HEK293 (cell line): ENCODE results near the gene DHX16.
A peak's percentile ranks its signal among the peaks of the same experiment; 100 is the strongest.

Source experiments
- HIC1 ChIP-seq: fragments of 450-650 bp; formaldehyde crosslinking; IDR thresholded peaks from 2 replicates; pipeline ENCODE4 v1.5.1; 2016; ENCODE audit warnings: missing biosample characterization, missing genetic modification characterization
- HOXD13 ChIP-seq: sonication (generic); formaldehyde crosslinking; IDR thresholded peaks from 2 replicates; pipeline ENCODE4 v1.8.0; 2022; ENCODE audit warnings: missing genetic modification reagents, borderline replicate concordance
- KLF1 ChIP-seq: fragments of 450-650 bp; formaldehyde crosslinking; IDR thresholded peaks from 2 replicates; pipeline ENCODE4 v1.5.1; 2016; ENCODE audit warnings: missing biosample characterization, missing genetic modification characterization
- MZF1 ChIP-seq: fragments of 450-650 bp; formaldehyde crosslinking; IDR thresholded peaks from 2 replicates; pipeline ENCODE4 v1.5.1; 2017; ENCODE audit warnings: missing biosample characterization, missing genetic modification characterization, borderline replicate concordance
- PBX3 ChIP-seq: sonication (generic); formaldehyde crosslinking; IDR thresholded peaks from 2 replicates; pipeline ENCODE4 v1.8.1; 2022; ENCODE audit warnings: mild to moderate bottlenecking, moderate library complexity, missing genetic modification reagents
- PRDM6 ChIP-seq: fragments of 450-650 bp; formaldehyde crosslinking; IDR thresholded peaks from 2 replicates; pipeline ENCODE4 v1.5.1; 2017; ENCODE audit warnings: missing biosample characterization, missing genetic modification characterization
- SALL2 ChIP-seq: fragments of 450-650 bp; formaldehyde crosslinking; IDR thresholded peaks from 2 replicates; pipeline ENCODE4 v1.5.0; 2017; ENCODE audit warnings: missing biosample characterization, mild to moderate bottlenecking, missing genetic modification characterization, borderline replicate concordance
- SCRT2 ChIP-seq: fragments of 450-650 bp; formaldehyde crosslinking; IDR thresholded peaks from 2 replicates; pipeline ENCODE4 v1.5.1; 2016; ENCODE audit warnings: missing biosample characterization, missing genetic modification characterization
- WT1 ChIP-seq: fragments of 450-650 bp; formaldehyde crosslinking; IDR thresholded peaks from 2 replicates; pipeline ENCODE4 v1.5.1; 2016; ENCODE audit warnings: missing biosample characterization, missing genetic modification characterization
- YY2 ChIP-seq: fragments of 450-650 bp; formaldehyde crosslinking; IDR thresholded peaks from 2 replicates; pipeline ENCODE4 v1.5.1; 2016; ENCODE audit warnings: missing biosample characterization, missing genetic modification characterization
- ZBTB17 ChIP-seq: fragments of 450-650 bp; formaldehyde crosslinking; IDR thresholded peaks from 2 replicates; pipeline ENCODE4 v1.5.1; 2016; ENCODE audit warnings: missing biosample characterization, missing genetic modification characterization
- ZFP41 ChIP-seq: fragments of 450-650 bp; formaldehyde crosslinking; IDR thresholded peaks from 2 replicates; pipeline ENCODE4 v1.5.1; 2016; ENCODE audit warnings: missing biosample characterization, missing genetic modification characterization, borderline replicate concordance
- ZFP69B ChIP-seq: fragments of 450-650 bp; formaldehyde crosslinking; IDR thresholded peaks from 2 replicates; pipeline ENCODE4 v1.5.1; 2016; ENCODE audit warnings: missing biosample characterization, missing genetic modification characterization
- ZNF10 ChIP-seq: fragments of 450-650 bp; formaldehyde crosslinking; IDR thresholded peaks from 2 replicates; pipeline ENCODE4 v1.5.1; 2017; ENCODE audit warnings: missing biosample characterization, missing genetic modification characterization
- ZNF174 ChIP-seq: fragments of 450-650 bp; formaldehyde crosslinking; IDR thresholded peaks from 2 replicates; pipeline ENCODE4 v1.5.0; 2017; ENCODE audit warnings: missing biosample characterization, mild to moderate bottlenecking, missing genetic modification characterization
- ZNF175 ChIP-seq: fragments of 450-650 bp; formaldehyde crosslinking; IDR thresholded peaks from 2 replicates; pipeline ENCODE4 v1.5.1; 2016; ENCODE audit warnings: missing biosample characterization, missing genetic modification characterization
- ZNF248 ChIP-seq: fragments of 450-650 bp; formaldehyde crosslinking; IDR thresholded peaks from 2 replicates; pipeline ENCODE4 v1.5.1; 2017; ENCODE audit warnings: missing biosample characterization, missing genetic modification characterization
- ZNF391 ChIP-seq: fragments of 450-650 bp; formaldehyde crosslinking; IDR thresholded peaks from 2 replicates; pipeline ENCODE4 v1.5.1; 2016; ENCODE audit warnings: low read depth, missing biosample characterization, missing genetic modification characterization, borderline replicate concordance
- ZNF394 ChIP-seq: fragments of 450-650 bp; formaldehyde crosslinking; IDR thresholded peaks from 2 replicates; pipeline ENCODE4 v1.5.1; 2016; ENCODE audit warnings: missing biosample characterization, missing genetic modification characterization, mild to moderate bottlenecking, moderate library complexity, borderline replicate concordance
- ZNF473 ChIP-seq: fragments of 450-650 bp; formaldehyde crosslinking; IDR thresholded peaks from 2 replicates; pipeline ENCODE4 v1.5.1; 2017; ENCODE audit warnings: missing biosample characterization, missing genetic modification characterization
- ZNF530 ChIP-seq: fragments of 450-650 bp; formaldehyde crosslinking; IDR thresholded peaks from 2 replicates; pipeline ENCODE4 v1.5.1; 2016; ENCODE audit warnings: low read depth, missing biosample characterization, missing genetic modification characterization
- ZNF549 ChIP-seq: fragments of 450-650 bp; IDR thresholded peaks from 2 replicates; pipeline ENCODE4 v1.5.1; 2018; ENCODE audit warnings: missing biosample characterization, missing genetic modification characterization, mild to moderate bottlenecking, inconsistent platforms, moderate library complexity
- ZNF639 ChIP-seq: fragments of 450-650 bp; formaldehyde crosslinking; IDR thresholded peaks from 2 replicates; pipeline ENCODE4 v1.5.1; 2016; ENCODE audit warnings: missing biosample characterization, missing genetic modification characterization
- ZNF654 ChIP-seq: fragments of 450-650 bp; formaldehyde crosslinking; IDR thresholded peaks from 2 replicates; pipeline ENCODE4 v1.5.1; 2016; ENCODE audit warnings: low read depth, missing biosample characterization, missing genetic modification characterization
- ZNF677 ChIP-seq: fragments of 450-650 bp; IDR thresholded peaks from 2 replicates; pipeline ENCODE4 v1.5.0; 2018; ENCODE audit warnings: missing biosample characterization, mild to moderate bottlenecking, missing genetic modification characterization, moderate library complexity
- ZNF830 ChIP-seq: fragments of 450-650 bp; IDR thresholded peaks from 2 replicates; pipeline ENCODE4 v1.5.0; 2018; ENCODE audit warnings: missing biosample characterization, missing genetic modification characterization, low read depth, mild to moderate bottlenecking, moderate library complexity
- TF ChIP-seq, protein P1 (sequence below): fragments of 450-650 bp; formaldehyde crosslinking; IDR thresholded peaks from 2 replicates; pipeline ENCODE4 v1.5.1; 2017; ENCODE audit warnings: missing biosample characterization, missing genetic modification characterization
- TF ChIP-seq, protein P2 (sequence below): fragments of 450-650 bp; formaldehyde crosslinking; IDR thresholded peaks from 2 replicates; pipeline ENCODE4 v1.5.1; 2016; ENCODE audit warnings: missing biosample characterization, missing genetic modification characterization
- TF ChIP-seq, protein P3 (sequence below): fragments of 450-650 bp; formaldehyde crosslinking; IDR thresholded peaks from 2 replicates; pipeline ENCODE4 v1.5.1; 2016; ENCODE audit warnings: missing biosample characterization, missing genetic modification characterization, low read depth

The DHX16 gene

GRCh38 chr6:30682143-30683117 is 9.6 kb upstream of the DHX16 start (continued):
- TF ChIP-seq ZNF549 = no peak
- peak; percentile 59 for TF ChIP-seq ZBTB17 (tag by site-specific recombination)
- TF ChIP-seq ZNF677 = no peak
- TF ChIP-seq ZNF248 (tag by site-specific recombination) = no peak
- TF ChIP-seq ZNF394 (tag by site-specific recombination) = 0 out of 2 replicates have a peak, but pooled peaks have one; percentile 6
- no peak for TF ChIP-seq ZNF391 (tag by site-specific recombination)
- TF ChIP-seq ZFP41 = no peak
- no peak for TF ChIP-seq MZF1 (tag by site-specific recombination)
- no peak for TF ChIP-seq ZNF10 (tag by site-specific recombination)
- TF ChIP-seq, protein P1, sequence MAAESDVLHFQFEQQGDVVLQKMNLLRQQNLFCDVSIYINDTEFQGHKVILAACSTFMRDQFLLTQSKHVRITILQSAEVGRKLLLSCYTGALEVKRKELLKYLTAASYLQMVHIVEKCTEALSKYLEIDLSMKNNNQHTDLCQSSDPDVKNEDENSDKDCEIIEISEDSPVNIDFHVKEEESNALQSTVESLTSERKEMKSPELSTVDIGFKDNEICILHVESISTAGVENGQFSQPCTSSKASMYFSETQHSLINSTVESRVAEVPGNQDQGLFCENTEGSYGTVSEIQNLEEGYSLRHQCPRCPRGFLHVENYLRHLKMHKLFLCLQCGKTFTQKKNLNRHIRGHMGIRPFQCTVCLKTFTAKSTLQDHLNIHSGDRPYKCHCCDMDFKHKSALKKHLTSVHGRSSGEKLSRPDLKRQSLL (tag by site-specific recombination) = no peak
- 0 out of 2 replicates have a peak, but pooled peaks have one; percentile 37 for TF ChIP-seq HIC1 (tag by site-specific recombination)
- no peak for TF ChIP-seq ZNF530
- TF ChIP-seq, protein P2, sequence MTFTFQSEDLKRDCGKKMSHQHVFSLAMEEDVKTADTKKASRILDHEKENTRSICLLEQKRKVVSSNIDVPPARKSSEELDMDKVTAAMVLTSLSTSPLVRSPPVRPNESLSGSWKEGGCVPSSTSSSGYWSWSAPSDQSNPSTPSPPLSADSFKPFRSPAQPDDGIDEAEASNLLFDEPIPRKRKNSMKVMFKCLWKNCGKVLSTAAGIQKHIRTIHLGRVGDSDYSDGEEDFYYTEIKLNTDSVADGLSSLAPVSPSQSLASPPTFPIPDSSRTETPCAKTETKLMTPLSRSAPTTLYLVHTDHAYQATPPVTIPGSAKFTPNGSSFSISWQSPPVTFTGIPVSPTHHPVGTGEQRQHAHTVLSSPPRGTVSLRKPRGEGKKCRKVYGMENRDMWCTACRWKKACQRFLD = no peak
- TF ChIP-seq HOXD13 (CRISPR knock-in tag) = no peak
- TF ChIP-seq ZNF654 (tag by site-specific recombination) = no peak
- TF ChIP-seq ZNF175 = no peak
- TF ChIP-seq PBX3 (CRISPR knock-in tag) = no peak
- no peak for TF ChIP-seq ZFP69B (tag by site-specific recombination)
- no peak for TF ChIP-seq ZNF473 (tag by site-specific recombination)
- TF ChIP-seq, protein P3, sequence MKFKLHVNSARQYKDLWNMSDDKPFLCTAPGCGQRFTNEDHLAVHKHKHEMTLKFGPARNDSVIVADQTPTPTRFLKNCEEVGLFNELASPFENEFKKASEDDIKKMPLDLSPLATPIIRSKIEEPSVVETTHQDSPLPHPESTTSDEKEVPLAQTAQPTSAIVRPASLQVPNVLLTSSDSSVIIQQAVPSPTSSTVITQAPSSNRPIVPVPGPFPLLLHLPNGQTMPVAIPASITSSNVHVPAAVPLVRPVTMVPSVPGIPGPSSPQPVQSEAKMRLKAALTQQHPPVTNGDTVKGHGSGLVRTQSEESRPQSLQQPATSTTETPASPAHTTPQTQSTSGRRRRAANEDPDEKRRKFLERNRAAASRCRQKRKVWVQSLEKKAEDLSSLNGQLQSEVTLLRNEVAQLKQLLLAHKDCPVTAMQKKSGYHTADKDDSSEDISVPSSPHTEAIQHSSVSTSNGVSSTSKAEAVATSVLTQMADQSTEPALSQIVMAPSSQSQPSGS = no peak
- no peak for TF ChIP-seq PRDM6 (tag by site-specific recombination)
- no peak for TF ChIP-seq ZNF830
- TF ChIP-seq WT1 (tag by site-specific recombination) = no peak
- TF ChIP-seq YY2 = no peak
- no peak for TF ChIP-seq ZNF174 (tag by site-specific recombination)
- no peak for TF ChIP-seq SALL2
- no peak for TF ChIP-seq ZNF639
- TF ChIP-seq SCRT2 (tag by site-specific recombination) = peak; percentile 38; the same call in 1 of the 2 replicates
- TF ChIP-seq KLF1 (tag by site-specific recombination) = no peak
